DMS 273 (cell line): ENCODE measurements around the gene B4GALT3.
A peak's percentile ranks its signal among the peaks of the same experiment; 100 is the strongest.

Source experiments
- DNase-seq: peaks from one replicate; lab custom pipeline; 2025; ENCODE audit not compliant: unreplicated experiment; lab: John Stamatoyannopoulos, UW

Gene B4GALT3

DNA sequence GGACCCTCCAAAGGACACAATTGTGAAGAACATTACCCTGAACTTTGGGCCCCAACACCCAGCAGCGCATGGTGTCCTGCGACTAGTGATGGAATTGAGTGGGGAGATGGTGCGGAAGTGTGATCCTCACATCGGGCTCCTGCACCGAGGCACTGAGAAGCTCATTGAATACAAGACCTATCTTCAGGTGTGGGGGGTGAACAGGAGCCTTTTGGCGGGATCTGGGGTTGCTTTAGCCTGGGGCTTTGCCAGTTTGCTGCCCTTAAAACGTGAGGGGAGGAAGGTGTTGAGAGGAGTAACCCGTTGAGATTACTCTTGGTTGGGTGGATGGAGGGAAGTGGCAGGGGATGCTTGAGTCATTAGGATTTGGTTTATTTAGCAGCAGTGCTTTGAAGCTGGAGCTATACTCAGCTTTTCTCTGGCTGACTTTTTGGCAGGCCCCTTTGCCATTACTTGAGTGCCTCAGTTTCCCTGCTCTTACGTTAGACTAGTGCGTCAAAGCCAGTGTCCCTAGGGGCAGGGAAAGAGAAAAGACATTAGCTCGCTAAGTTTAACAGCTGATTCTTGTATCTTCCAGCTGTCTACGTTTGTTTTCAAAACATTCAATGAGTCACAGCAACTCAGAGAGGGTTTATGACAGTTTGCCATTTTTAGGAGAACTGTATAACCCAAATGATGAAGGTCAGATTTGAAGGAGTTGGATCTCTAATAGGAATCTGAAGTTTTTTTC lies 29.3 kb upstream of the B4GALT3 start:
- DNase-seq, result no peak

DNA sequence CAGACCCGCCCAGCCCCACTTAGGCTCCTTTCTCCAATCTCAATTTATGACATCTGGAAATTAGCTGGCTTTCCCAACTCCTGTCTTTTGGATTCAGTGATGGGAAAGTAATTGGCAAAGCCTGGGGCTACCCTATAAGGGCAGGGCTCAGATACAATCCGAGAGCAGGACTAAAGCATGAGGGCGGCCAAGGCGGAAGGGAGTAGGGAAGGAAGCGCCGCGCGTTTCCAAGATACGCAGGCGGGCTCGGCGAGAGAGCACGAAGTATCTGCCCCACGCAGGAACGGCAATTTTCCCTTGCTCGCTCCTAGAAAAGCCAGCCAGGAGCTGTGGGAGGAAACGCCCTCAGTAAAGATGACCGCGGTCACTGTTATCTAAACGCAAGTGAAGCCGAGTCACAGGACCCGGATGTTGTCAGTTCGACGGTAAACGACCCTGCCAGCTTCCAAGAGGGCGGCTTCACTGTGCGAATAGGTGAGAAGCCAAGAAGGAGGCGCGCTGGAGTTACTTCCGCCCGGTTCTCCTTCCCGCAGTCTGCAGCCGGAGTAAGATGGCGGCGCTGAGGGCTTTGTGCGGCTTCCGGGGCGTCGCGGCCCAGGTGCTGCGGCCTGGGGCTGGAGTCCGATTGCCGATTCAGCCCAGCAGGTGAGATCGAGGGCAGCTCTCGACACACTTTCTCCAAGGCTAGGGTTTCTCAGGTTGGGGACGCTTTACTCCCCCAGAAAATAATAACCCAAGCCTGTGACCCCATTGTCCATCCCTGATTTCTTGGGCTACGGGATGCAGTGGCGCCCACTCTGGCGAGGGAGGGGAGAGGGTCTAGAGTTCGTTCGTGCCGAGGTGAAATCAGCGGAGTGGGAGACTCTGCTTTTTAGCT lies 24.8 kb upstream of the B4GALT3 start, which contains the start of gene NDUFS2:
NDUFS2 (plus strand) TSS at position 532 of the 877 bp plus-strand sequence; CDS start at position 551, 19 bp downstream.
- DNase-seq, result peak; percentile 100

DNA sequence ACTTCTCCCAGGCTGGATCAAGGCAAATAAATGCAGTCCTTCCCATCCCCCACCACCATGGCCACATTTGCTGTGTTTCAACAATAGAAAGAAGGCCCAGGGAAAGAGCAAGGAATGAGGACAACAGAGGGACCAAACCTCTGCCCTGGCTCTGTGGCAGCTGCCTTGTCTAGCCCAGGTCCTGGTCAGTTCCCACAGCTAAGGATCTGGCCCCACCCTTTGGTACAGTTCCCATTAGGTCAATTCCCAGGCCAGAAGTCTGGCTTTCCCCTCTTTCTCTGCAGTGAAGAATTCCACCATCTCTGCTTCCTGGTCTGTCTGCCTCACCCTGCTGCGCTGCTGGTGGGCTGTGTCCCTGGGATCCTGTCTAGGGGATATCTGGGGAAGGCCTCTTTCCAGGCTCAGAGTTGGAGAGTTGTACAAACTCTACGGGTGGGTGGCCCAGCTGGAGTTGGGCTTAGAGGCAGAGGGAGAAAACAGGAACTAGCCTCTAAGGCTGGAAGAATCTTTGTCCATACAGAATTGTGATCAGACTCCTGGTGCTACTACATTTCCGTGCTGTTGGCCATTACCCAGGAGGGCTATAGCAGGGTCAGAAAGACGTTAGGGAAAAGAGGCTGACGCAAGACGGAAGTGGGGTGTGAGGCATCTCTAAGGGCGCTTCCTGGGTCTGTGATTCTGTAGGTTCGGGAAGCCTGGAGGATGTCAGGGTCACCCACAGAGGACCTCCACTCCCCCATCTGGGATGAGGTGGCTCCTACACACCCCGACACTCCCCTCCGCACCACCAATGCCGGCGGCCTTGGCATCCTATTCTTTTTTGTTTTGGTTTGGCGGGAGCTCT lies 23.9 kb upstream of the B4GALT3 start:
- peak; percentile 33 for DNase-seq

DNA sequence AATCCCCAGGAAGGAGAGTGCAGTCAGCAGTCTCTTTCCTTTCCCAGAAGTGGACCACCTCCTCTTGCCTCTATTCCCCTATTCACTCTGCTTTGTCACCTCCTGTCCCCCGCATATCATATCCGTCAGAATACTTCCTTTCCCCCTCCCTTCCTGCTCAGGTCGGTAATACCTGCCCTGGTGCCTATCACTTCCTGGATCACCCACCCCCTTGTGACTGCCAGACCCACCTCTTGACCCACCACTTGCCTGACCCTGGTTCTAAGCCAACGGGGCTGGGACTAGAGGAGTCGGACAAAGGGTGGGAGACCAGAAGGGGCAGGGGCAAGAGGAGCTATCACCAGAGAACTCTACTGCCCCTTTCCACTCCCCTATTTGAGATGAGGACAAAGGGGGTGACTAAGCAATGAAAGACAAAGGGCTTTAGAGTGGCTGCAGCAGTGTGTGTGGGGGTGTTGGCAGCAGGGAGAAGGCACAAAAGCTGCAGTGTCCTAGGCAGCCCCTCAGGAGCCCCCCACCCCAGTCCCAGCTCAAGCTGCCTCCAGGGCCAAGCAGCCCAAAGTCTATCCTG lies 23.2 kb upstream of the B4GALT3 start:
- no peak for DNase-seq

DNA sequence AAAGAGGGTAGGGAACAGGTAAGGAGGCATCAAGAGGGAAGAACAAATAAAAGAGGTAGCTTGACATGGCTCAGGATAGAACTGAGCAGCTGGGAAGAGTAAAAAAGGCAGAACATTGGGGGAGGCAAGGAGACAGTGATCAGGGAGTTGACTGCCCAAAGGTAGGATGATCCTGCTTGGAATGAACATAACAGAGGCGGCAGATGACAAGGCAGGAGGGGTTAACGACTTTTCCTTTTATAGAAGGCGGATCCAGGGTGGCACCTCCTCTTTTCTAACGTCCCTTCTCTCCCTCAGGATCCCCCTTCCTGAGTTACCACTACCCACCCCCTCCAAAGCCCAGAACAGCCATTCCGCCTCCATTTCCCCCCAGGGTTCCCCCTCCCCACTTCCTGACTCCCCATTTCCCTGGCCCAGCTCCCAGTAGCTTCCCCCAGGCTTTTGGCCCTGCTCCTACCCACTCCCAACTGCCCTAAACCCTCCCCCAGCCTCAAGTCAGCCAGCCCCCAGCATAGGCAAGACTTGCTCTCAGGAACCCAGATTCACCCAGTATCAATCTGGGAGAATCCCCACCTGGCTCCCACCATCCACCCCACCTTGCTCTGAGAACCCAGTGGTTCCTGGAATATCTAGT lies 22.3 kb upstream of the B4GALT3 start:
- no peak for DNase-seq

DNA sequence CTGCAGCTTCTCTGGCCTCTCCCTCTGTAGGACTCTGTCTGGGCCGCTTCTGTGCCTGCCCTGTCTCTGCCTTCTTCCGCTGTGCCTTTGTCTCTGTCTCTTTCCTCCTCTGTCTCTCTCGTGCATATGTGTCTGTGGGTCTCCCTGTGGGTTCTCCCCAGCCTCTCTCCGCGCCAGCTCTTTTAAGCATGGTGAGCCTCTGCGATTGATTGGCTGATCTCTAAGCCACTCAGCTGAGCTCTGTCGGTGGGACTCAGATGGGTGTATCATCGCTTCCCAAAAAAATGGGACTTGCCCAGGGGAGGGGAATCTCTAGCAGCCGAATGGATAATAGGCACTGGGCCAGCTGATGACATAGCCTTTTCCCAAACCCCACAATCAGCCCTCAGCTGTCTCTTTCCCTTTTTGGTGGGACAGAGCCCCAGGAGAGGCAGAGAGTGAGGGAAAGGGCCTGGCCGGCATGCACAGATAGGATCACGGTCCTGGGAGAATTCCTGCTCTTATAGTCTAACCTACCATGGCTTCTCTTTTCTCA lies 21.7 kb upstream of the B4GALT3 start, which contains the start of gene ADAMTS4:
ADAMTS4 (minus strand) TSS at position 158 of the 535 bp plus-strand sequence. CDS start 427 bp downstream, outside the sequence.
- DNase-seq, result peak; percentile 84

DNA sequence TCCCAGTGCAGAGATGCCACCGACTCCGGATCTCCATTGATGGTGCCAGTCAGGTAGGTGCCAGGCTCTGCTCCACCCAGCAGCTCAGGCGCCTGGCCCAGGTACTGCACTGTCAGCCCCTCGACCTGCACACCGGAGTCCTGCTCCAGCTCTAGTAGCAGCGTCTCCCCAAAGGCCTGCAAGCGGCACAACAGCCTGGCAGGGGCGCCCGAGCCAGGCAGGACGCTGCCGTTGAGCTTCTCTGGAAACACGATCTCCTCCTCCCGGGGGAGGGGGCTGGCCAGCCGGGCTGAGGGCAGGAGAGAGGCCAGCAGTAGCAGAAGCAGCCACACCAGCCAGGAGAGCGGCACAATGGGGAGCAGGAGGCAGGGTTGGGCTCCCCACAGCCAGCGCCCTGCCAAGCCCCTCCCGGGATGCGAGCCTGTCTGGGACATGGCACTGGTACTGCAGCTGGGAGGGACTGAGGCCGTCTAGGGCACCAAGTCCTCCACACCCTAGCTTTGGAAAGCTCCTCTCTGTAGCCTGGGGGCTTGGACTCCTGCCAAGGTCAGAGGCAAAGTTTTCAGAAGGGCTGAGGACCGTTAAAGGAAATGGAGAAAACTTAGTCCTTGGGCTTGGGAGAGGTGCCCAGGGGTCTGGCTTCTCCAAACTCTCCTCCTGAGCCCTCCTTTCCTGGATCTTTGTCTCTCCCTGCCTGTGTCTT lies 21.0 kb upstream of the B4GALT3 start:
- peak; percentile 79 for DNase-seq

DNA sequence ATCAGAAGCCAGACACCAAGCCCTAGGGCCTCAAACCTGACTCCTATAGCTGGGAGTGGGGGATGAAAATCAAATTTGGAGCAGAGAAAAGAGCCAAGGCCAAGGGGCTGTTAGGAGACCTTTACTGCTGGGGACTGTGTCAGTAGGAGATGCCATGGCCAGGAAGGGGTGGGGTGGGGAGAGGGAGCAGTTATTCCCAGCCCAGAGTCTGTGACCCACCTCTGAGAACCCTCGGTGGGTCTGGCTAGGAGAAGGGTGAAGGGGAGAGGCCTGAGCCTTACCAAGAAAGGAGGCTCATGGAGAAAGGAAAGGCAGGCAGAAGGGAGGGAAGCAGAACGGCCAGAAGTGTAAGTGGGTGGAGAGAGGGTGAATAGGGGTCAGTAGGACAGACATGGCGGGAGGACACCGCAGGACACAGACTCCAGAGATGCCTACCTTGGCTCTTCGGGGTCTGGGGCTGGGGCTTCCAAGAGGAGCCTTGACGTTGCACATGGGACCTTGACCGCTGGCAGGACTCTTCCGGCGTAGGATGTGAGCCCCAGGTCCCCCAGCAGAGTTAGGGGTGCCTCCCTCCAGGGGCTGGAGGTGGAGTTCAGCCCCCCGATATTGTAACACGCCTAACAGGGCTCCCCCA lies 20.4 kb upstream of the B4GALT3 start:
- DNase-seq, result no peak

DNA sequence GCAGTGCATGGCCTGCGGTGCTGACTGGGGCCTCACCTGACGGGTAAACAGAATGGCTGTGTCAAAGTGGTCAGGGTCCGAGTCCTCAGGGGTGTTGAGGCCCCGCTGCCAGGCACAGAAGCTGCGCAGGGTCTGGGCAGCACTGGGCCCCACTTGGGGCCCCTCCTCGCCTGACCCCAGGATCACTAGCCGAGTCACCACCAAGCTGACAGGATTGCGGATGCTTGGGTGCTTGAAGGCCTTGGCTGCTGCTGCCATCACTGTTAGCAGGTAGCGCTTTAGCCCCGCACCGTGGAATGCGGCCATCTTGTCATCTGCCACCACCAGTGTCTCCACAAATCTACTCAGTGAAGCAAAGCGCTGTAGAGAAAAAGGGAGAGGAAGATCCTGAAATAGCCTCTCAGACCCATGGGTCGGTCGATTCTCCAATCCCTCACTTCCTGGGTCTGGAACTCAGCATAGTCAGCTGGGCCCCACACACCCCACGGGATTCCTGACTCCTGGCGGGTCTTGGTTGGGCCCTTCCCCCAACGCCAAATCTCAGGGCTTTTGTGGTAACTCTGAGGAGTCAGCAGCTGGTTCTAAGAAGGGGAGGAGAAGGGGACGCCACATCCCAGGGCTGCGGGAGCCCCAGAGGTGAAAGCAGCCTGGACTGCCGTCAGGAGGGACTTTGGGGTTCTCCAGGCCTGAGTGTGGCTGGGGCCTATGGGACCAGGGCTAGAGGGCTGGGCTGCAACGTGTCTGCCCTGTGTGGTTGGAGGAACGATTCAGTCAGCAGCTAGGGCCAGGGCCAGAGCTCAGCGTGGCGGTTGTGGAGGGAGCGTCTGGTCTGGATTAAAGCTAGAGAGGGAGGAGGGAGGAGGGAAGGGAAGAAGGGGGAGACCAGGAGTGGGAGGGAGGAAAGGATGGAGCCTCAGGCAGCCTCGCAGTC lies 19.5 kb upstream of the B4GALT3 start:
- DNase-seq, result peak; percentile 21

DNA sequence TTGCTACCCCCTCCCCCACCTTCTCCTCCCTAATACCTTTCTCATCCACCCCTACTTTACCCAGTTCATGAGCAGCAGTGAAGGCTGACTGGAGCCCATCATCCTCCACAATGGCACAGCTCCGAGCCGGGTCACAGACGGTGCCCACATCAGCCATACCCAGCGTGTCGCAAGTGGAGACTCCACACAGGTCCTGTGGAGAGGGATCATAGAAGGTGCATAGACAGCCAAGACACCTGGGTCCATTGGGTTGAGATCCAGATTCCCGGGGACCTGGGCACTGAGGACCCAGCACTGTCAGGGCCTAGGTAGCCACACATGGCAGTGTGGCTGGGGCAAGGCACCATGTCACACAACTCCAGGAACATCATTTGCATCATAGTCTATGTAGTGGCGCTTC lies 18.8 kb upstream of the B4GALT3 start:
- no peak for DNase-seq

DNA sequence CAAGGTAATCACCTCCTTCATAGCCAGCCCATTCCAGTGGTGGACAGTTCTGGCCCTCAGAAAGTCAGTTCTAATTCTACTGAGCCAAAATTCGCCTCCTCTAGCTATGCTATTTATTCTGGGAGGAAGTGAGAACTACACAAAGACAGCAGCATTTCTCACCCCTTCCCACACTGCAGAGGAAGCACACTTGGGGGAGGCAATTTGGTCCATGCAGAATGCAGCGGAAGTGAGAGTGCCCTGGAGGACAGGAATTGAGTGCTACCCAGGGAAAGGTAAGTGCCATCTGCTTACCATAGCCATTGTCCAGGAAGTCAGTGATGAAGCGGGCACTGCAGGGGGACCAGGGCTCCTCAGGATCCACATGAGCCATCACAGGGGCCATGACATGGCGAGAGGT lies 17.9 kb upstream of the B4GALT3 start:
- no peak for DNase-seq

DNA sequence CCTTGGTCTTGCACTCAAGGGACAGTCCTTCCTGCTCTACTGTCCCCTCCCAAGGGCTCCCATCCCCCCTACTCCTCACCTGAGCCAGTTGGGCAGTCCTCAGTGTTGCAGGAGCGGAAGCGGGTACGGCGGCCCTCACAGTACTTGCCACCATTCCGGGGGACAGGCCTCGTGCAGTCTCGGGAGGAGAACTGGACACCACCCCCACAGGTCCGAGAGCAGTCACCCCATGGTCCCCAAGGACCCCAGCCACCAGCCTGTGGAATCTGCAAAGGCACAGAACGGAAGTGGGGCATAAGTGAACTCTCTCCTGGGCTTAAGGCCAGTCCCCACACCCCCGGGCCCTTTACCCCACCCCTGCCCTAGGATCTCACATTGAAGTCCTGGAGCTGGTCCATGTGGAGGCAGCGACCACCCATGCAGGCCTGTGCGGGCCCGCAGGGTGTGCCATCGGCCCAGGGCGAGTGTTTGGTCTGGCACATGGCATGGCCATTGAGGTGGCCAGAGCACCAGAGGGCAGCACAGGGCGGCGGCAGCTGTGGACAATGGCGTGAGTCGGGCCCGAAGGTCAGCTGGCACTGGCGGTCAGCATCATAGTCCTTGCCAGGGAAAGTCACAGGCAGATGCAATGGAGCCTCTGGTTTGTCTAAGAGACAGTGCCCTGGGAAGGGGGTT lies 16.4 kb upstream of the B4GALT3 start:
- no peak for DNase-seq

DNA sequence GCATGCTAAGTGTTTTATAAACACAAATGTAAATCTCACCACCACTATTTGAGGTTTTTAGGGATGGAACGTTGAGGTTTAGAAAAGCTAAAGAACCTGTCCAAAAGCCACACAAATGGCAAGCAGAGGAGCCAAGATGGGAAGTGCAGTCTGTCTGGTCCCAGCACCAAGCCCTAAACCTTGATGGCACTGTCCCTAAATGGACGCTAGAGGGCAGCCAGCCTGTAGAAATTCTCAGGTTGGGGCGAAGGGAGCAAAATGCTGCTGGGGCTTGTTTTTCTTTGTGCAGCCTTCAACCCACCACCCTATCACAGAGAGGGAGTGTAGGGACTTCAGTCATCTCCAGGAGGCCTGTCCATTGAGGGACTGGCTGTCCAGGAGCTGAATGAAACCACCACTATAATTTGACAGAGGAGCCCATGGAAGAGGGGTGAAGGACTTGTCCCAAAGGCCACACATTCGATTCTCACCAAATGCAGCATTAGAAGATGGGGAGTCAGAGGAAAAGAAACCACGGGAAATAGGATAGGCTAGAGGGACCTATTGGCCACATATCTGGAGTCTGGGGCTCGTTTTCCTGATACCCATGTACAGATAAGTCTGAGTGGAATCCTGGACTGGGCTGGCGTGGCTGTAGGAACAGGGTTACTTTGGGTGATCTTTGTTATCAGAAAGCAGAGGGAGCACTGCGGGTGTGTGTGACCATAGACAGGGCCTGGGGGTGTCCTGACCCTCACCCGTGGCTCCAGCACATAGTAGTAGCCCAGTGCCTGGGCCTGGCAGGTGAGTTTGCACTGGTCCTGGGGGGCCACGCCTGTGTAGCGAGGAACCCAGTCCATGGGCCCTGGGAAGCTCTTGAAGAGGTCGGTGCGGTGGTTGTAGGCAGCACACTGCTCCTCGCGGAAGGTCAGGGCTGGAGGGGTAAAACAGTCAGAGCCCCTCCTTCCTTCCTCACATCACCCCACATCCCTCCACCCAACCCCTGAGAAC lies 15.5 kb upstream of the B4GALT3 start:
- DNase-seq, result peak; percentile 90

DNA sequence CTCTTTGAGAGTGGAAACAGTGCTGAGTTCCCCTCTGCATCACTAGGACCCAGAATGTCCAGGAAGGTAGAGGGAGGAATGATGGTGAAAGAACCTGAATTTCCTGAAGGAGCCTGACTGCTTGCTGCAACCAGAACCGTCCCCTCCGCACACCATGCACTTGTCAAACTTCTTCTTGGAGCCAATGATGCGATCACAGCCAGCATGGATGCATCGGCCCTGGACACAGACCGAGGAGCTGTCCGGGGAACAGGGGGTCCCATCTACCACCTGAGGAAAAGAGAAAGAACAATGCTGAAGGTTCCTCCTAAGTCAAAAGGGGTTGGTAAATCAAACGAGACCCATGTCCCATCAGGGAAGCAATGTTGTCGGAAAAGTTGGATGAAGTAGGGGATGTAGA lies 14.7 kb upstream of the B4GALT3 start:
- DNase-seq, result no peak

DNA sequence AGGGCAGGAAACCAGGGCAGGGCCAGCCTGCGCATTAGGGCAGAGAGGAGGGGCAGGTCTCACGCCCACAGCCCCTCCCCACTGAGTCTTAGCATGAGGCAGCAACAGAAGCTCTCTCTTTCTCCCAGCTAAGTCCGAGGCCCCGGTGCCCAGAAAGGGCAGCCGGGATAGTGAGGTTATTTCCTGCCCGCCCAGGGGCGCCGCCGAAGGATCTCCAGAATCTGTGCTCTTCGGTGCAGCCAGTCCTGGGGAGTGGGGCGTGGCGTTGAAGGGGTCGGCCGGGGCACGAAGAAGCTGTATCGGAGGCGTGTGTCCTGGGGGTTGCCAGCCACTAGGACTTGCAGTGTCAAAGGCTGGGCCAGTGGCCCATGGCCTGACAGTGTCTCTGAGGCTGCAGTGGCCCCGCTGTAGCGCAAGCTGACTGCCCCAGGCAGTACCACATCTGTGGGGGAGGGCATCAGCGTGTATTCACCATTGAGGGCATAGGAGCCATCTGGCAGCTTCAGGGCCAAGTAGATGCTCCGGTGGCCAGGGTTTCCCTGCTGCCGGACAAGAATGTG lies 13.7 kb upstream of the B4GALT3 start:
- DNase-seq, result peak; percentile 48

DNA sequence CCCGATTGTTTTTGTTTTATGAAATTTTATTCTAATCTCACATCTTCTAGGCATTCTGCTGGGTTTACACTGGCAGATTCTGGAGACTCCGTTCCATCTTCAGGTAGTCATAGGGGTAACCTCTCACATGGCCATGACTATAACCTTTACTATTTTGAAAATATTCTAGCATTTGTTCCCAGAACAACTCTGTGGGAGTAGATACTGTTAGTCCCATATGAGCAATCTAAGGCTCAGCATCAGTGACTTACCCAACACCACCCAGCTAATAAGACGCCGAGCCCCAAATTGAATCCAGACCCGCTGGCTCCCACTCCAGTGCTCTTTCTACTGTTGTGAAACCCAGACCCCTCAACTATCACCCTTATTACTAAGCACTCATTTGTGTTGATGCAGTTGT lies 11.7 kb upstream of the B4GALT3 start:
- DNase-seq, result no peak
